Measurements from ENCODE around the gene RCBTB2. TPM values are rescaled to one million over a fixed set of nuclear protein-coding genes. Genes with fewer than 3 reads are reported as not detected.

RCBTB2 gene
- total RNA-seq, 1 donor from 2014 or later = 25.2 TPM

DNA sequence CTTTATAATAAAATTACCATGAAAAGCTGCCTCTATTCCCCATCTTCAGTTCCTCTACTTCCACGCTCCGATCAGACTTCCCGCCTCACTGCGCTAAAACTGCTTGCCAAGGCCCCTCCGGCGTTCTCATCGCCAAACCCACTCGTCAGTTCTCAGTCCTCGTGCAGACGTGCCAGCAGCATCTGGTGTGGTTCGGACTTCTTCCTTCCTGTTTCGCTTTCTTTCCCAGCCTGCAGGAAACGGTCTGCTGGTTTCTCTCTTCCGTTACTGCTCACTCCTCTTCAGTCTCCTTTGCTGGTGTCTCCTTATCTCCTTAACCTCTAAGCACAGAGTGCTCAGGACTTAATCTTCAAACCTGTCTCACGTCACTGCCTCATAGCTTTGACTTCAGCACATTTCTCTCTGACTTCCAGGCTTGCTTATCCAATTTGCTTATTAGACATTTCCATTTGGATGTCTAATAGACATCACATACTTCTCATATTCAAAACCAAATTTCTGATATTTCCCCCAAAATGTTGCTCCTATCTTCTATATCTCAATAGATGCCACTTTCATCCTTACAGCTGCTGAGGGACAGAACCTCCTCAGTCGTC lies 40.3 kb downstream of the RCBTB2 start:
- Mint-ChIP-seq H3K4me3 (no peak overlapping the region), H3K9me3 (no peaks in the 10 kb centered on the region), H3K4me1 (peaks cover 9% of the 10 kb centered on the region), H3K27ac (ENCODE audit: unreplicated experiment) (no peak overlapping the region), H3K36me3 (ENCODE audit: low read depth) (peaks cover 9% of the 10 kb centered on the region), H3K27me3 (ENCODE audit: low read depth) (no peaks in the 10 kb centered on the region)
- TF ChIP-seq CTCF (conservative IDR thresholded peaks at IDR 0.05) = no peak
- DNase-seq (ENCODE audit: low read depth, low spot score) = no peak

DNA sequence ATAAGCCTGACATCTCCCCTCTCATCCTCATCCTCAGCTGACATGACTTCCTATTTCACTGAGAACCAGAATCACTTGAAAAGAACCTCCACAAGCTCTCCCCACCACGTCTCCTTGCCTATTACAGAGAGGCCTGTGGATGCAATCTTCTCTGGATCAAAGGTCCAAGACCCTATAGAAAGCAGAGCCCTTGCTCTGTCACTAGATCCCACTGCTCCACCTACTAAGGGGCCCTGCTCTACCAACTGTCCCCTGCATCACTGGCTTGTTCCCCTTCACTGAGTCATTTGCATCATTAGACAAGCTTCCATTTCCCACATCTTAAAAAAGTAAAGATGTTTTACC lies 40.8 kb downstream of the RCBTB2 start:
- DNase-seq (ENCODE audit: low read depth, low spot score) = no peak
- Mint-ChIP-seq H3K27me3 (ENCODE audit: low read depth) (no peaks in the 10 kb centered on the region), H3K9me3 (peaks cover 3% of the 10 kb centered on the region), H3K4me1 (peaks cover 4% of the 10 kb centered on the region), H3K36me3 (ENCODE audit: low read depth) (peaks cover 13% of the 10 kb centered on the region), H3K27ac (ENCODE audit: unreplicated experiment) (no peak overlapping the region), H3K4me3 (no peak overlapping the region)
- TF ChIP-seq CTCF (conservative IDR thresholded peaks at IDR 0.05) = no peak

DNA sequence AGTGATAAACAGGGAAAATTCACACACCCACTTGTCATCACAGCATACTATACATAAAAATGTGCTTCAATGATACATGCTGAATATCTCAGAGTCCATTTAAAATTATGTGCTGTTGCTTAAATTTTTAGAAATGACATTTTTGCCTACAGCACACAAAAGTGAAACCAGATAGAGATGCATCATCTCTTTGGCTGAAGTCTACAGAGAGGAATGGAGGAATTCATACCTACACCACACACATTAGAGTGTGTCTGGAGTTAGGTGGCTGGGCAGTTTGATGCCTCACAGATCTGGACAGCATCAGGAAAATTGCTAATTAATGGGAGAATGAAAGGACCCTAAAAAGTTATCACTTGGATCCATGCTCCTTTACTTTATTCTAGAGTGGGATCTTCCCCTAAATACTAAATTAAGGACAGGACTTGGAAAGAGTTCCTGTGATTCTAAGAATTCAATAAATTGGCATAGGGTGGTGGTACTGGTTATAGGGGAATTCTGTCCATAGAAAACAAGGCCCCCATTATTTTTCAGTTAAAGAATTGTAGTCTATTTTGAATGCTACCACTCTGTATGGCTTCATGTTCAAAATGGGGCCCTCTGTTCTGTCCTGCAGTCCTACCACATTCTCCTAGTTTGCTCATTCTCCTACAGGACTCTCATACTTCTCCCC lies 41.3 kb downstream of the RCBTB2 start:
- DNase-seq (ENCODE audit: low read depth, low spot score) = no peak
- peaks cover 3% of the 10 kb centered on the region for H3K9me3 Mint-ChIP-seq
- no peak overlapping the region for H3K4me3 Mint-ChIP-seq
- no peak overlapping the region for H3K27ac Mint-ChIP-seq (ENCODE audit: unreplicated experiment)
- H3K36me3 Mint-ChIP-seq (ENCODE audit: low read depth) = peaks cover 16% of the 10 kb centered on the region
- no peak for TF ChIP-seq CTCF (conservative IDR thresholded peaks at IDR 0.05)
- H3K4me1 Mint-ChIP-seq = no peaks in the 10 kb centered on the region
- H3K27me3 Mint-ChIP-seq (ENCODE audit: low read depth) = no peaks in the 10 kb centered on the region

DNA sequence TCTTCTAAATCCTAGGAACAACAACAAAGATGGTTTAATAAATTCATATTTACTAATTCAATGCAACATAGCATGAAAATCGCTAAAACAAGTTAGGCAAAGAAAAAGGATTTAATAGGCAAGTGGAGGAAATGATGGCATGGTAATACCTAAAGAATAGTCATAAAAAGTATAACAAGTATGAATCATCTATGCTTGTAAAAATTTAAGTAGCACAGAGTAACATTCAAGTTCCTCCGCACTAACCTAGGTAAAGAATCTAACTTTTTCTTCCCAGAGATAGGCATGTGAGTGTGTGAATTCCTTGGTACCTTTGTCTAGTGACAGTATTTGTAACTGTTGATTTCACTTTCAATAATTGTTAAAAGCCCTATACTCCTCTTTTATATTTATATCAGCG lies 42.6 kb downstream of the RCBTB2 start:
- peaks cover 6% of the 10 kb centered on the region for H3K4me1 Mint-ChIP-seq
- no peaks in the 10 kb centered on the region for H3K27me3 Mint-ChIP-seq (ENCODE audit: low read depth)
- no peak for TF ChIP-seq CTCF (conservative IDR thresholded peaks at IDR 0.05)
- H3K9me3 Mint-ChIP-seq = peaks cover 3% of the 10 kb centered on the region
- peaks cover 19% of the 10 kb centered on the region for H3K36me3 Mint-ChIP-seq (ENCODE audit: low read depth)
- no peak overlapping the region for H3K4me3 Mint-ChIP-seq
- DNase-seq (ENCODE audit: low read depth, low spot score) = no peak
- no peak overlapping the region for H3K27ac Mint-ChIP-seq (ENCODE audit: unreplicated experiment)

DNA sequence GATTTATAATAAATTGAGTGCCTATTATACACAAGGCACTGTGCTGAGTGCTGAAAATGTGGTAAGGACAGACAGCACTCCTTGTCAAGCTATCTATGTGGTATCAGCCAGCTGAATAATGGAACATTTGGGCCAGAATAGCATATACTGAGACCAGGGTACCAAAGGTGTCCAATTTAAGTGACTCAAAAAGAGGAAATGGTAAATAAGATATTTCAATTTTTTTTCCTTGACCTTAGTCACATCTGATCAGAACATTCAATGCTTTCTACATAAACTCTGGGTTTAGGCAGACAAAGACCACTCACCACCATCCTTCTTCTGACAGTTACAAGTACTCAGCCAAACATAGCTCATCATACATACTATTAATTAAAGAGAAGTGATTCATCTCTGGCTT lies 43.2 kb downstream of the RCBTB2 start:
- no peak overlapping the region for H3K4me3 Mint-ChIP-seq
- peaks cover 3% of the 10 kb centered on the region for H3K9me3 Mint-ChIP-seq
- peaks cover 19% of the 10 kb centered on the region for H3K36me3 Mint-ChIP-seq (ENCODE audit: low read depth)
- H3K27ac Mint-ChIP-seq (ENCODE audit: unreplicated experiment) = no peak overlapping the region
- H3K4me1 Mint-ChIP-seq = peaks cover 10% of the 10 kb centered on the region
- no peak for TF ChIP-seq CTCF (conservative IDR thresholded peaks at IDR 0.05)
- H3K27me3 Mint-ChIP-seq (ENCODE audit: low read depth) = no peaks in the 10 kb centered on the region
- no peak for DNase-seq (ENCODE audit: low read depth, low spot score)
